HFF-Myc (cell line): ENCODE results near the gene KRCC1.
"Not testable (repeated sequence)": the region's sequence is repeated elsewhere in the genome, so short reads cannot be mapped to it uniquely, and the experiment has no call there.

ENCODE experiments used
- DNase-seq: peaks from one replicate; pipeline ENCODE4 v3.0.0-alpha.2; 2011; ENCODE audit warnings: low read depth; ENCODE audit errors: extremely low read depth
- H3K4me3 ChIP-seq: replicated peaks from 2 replicates; pipeline ENCODE4 v1.5.1; 2011; ENCODE audit warnings: low read depth, mild to moderate bottlenecking, control low read depth, low read length

The KRCC1 gene

DNA sequence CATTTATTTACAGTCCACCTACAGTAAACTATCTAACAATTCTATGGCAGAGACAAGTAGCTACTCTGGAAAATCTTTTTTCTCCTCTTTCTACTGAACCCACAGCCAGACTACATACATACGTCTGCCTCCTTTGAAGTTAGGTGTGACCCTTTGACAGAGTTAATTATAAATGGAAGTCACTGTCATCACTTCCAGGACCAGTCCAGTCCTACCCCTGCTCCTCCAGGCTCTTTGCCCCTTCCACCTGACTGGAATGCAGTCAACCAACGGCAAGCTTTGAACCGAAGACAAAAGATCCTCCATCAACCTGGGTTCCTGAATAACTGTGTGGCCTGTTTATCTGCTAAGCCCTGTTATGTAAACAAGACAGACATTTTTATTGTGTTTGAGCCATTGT lies 74.4 kb downstream of the KRCC1 start:
- DNase-seq, H3K4me3 ChIP-seq: not testable (repeated sequence)
